Measurements from ENCODE around the gene CACNA1C. TPM values are rescaled to one million over a fixed set of nuclear protein-coding genes. Genes with fewer than 3 reads are reported as not detected.

The CACNA1C gene
- total and polyA plus RNA-seq, 8 donors = 0.31 to 55.8 (median 7.2) TPM

GRCh38 chr12:2651068-2651965 is 598.5 kb downstream of the CACNA1C start:
- H3K4me1 ChIP-seq = peaks cover 0 to 19% (median 0%) of the 10 kb centered on the region in 4 donors
- no peak for TF ChIP-seq POLR2A (IDR thresholded peaks at IDR 0.05)
- TF ChIP-seq EP300 (IDR thresholded peaks at IDR 0.05) = no peak
- no peak for TF ChIP-seq CTCF (IDR thresholded peaks at IDR 0.05)
- TF ChIP-seq POLR2AphosphoS5 (IDR thresholded peaks at IDR 0.05) = no peak
- H3K9me3 ChIP-seq = no peaks in the 10 kb centered on the region
- intact Hi-C loops (cut with DNase I; ENCODE audit: low total_unique reads) = no loop called here
- H3K27ac ChIP-seq = no peak overlapping the region
- peaks cover 0 to 9% (median 0%) of the 10 kb centered on the region in 3 donors for H3K27me3 ChIP-seq
- WGBS, 5 donors = 83 to 86% (median 84%) methylated on average over 30 to 32 of the region's 32 CpGs
- H3K4me3 ChIP-seq = no peak overlapping the region
- peaks cover 7 to 44% (median 26%) of the 10 kb centered on the region in 4 donors for H3K36me3 ChIP-seq
- DNase-seq = peak in 1 of 2 donors; percentile 43

- no peak for DNase-seq
- WGBS, 5 donors = 93 to 95% (median 94%) methylated on average over 14 of the region's 14 CpGs
Measured at GRCh38 chr12:2652011-2652400, 599.2 kb downstream of the CACNA1C start.

GRCh38 chr12:2652401-2653081 is 599.8 kb downstream of the CACNA1C start:
- no peak for TF ChIP-seq POLR2AphosphoS5 (IDR thresholded peaks at IDR 0.05)
- no peak overlapping the region for H3K27ac ChIP-seq
- peaks cover 0 to 9% (median 0%) of the 10 kb centered on the region in 3 donors for H3K27me3 ChIP-seq
- H3K4me1 ChIP-seq = peaks cover 0 to 19% (median 0%) of the 10 kb centered on the region in 4 donors
- intact Hi-C loops (cut with DNase I; ENCODE audit: low total_unique reads) = no loop called here
- no peaks in the 10 kb centered on the region for H3K9me3 ChIP-seq
- H3K4me3 ChIP-seq = no peak overlapping the region
- H3K36me3 ChIP-seq = peaks cover 7 to 55% (median 28%) of the 10 kb centered on the region in 4 donors
- 83 to 91% (median 84%) methylated on average over 22 to 33 of the region's 33 CpGs for WGBS, 5 donors
- DNase-seq = no peak

More at GRCh38 chr12:2652011-2652400, 599.2 kb downstream of the CACNA1C start:
- peaks cover 0 to 9% (median 0%) of the 10 kb centered on the region in 3 donors for H3K27me3 ChIP-seq
- no peak overlapping the region for H3K27ac ChIP-seq
- H3K4me1 ChIP-seq = peaks cover 0 to 19% (median 0%) of the 10 kb centered on the region in 4 donors
- H3K9me3 ChIP-seq = no peaks in the 10 kb centered on the region
- TF ChIP-seq EP300 (IDR thresholded peaks at IDR 0.05) = no peak
- no peak for TF ChIP-seq POLR2A (IDR thresholded peaks at IDR 0.05)
- no peak for TF ChIP-seq CTCF (IDR thresholded peaks at IDR 0.05)
- no peak for TF ChIP-seq POLR2AphosphoS5 (IDR thresholded peaks at IDR 0.05)
- intact Hi-C loops (cut with DNase I; ENCODE audit: low total_unique reads) = no loop called here
- H3K36me3 ChIP-seq = peaks cover 7 to 51% (median 28%) of the 10 kb centered on the region in 4 donors
- no peak overlapping the region for H3K4me3 ChIP-seq

- Histone ChIP-seq H3K36me3 (peaks cover 7 to 65% (median 28%) of the 10 kb centered on the region in 4 donors), H3K4me1 (peaks cover 0 to 19% (median 0%) of the 10 kb centered on the region in 4 donors), H3K9me3 (no peaks in the 10 kb centered on the region), H3K27me3 (peaks cover 0 to 9% (median 0%) of the 10 kb centered on the region in 3 donors), H3K4me3 (no peak overlapping the region), H3K27ac (no peak overlapping the region)
- intact Hi-C loops (cut with DNase I; ENCODE audit: low total_unique reads) = no loop called here
- WGBS, 5 donors = 91 to 96% (median 92%) methylated on average over 14 to 22 of the region's 22 CpGs
- no peak for TF ChIP-seq POLR2A (IDR thresholded peaks at IDR 0.05)
- TF ChIP-seq CTCF (IDR thresholded peaks at IDR 0.05) = no peak
- no peak for TF ChIP-seq EP300 (IDR thresholded peaks at IDR 0.05)
- TF ChIP-seq POLR2AphosphoS5 (IDR thresholded peaks at IDR 0.05) = no peak
- DNase-seq = no peak
Measured at GRCh38 chr12:2653461-2653965, 600.7 kb downstream of the CACNA1C start.
